SU-DHL-6 (cell line): ENCODE results near the gene BCLAF3.

Source experiments
- CTCF ChIP-seq: fragments of 200-600 bp; sonication (generic); IDR thresholded peaks from one replicate; pipeline ENCODE4 v1.5.1; 2017; ENCODE audit warnings: antibody characterized with exemption, mild to moderate bottlenecking, low read length, moderate library complexity; ENCODE audit not compliant: insufficient read depth, poor library complexity, severe bottlenecking
- EZH2phosphoT487 ChIP-seq: fragments of 200-600 bp; sonication (generic), shearing (Covaris generic); conservative IDR thresholded peaks from 2 replicates; pipeline ENCODE4 v1.6.1; 2018; ENCODE audit warnings: mild to moderate bottlenecking, antibody characterized with exemption, low read length, moderate library complexity, mixed read lengths

GRCh38 chrX:19986531-19986930, 4.3 kb downstream of the BCLAF3 start:
- TF ChIP-seq CTCF (no peak), EZH2phosphoT487 (no peak)
